Measurements from ENCODE around the gene MIEF1. TPM values are rescaled to one million over a fixed set of nuclear protein-coding genes. Genes with fewer than 3 reads are reported as not detected.
A peak's percentile ranks its signal among the peaks of the same experiment; 100 is the strongest.

Gene MIEF1
- polyA plus RNA-seq, 1 of the 3 experiments (the other 2 are of a cell fraction), result 7.5 TPM

DNA sequence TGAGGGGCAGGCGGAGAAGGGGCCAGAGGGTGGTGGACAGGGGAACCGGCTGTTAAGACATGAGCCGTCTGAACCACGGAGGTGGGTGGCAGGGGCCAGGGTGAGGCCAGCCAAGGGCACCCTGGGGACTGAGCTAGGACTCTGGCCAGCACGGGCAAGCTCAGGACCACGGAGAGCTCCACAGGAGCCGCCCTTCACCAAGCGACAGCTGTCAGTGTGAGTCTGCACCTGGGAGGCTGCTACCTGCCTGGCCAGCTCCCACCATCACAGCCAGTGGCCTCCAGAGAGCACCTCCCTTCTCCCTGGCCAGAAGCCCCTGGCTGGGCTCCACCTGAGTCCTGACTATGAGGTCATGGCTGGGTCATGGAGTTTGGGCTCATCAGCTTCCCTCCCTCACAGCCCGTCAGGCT lies 23.6 kb upstream of the MIEF1 start:
- 100% methylated on average over 1 of the region's 9 CpGs for WGBS (ENCODE audit: low lambda C conversion rate)
- Histone ChIP-seq H2AFZ (ENCODE audit: low read depth) (no peak overlapping the region), H3K79me2 (ENCODE audit: insufficient read depth) (no peaks in the 10 kb centered on the region), H3K27me3 (ENCODE audit: insufficient read depth) (no peaks in the 10 kb centered on the region), H4K20me1 (ENCODE audit: insufficient read depth) (no peaks in the 10 kb centered on the region), H3K36me3 (replicated peaks in 1 of 2; ENCODE audit: control insufficient read depth in 1 of 2, insufficient read depth in 2 of 2, low read length in 1 of 2) (no peaks in the 10 kb centered on the region), H3K9me3 (no peaks in the 10 kb centered on the region), H3K27ac (ENCODE audit: low read depth in 2 of 2, low read length in 1 of 2) (no peak overlapping the region), H3K4me1 (ENCODE audit: control insufficient read depth in 1 of 2, insufficient read depth in 2 of 2, low read depth in 1 of 2, low read length in 1 of 2) (peaks cover 0 to 26% of the 10 kb centered on the region in 2 experiments; a peak in 1 of 4 replicates), H3F3A (replicated peaks; ENCODE audit: insufficient read depth) (no peaks in the 10 kb centered on the region), H3K4me2 (no peak overlapping the region), H3K9ac (no peak overlapping the region), H3K4me3 (ENCODE audit: low read depth in 2 of 2, low read length in 1 of 2) (no peak overlapping the region), H3K9me2 (no peaks in the 10 kb centered on the region)
- POLR2A ChIA-PET, result no interaction called here
- DNase-seq, result no peak
- TF ChIP-seq, protein P1, sequence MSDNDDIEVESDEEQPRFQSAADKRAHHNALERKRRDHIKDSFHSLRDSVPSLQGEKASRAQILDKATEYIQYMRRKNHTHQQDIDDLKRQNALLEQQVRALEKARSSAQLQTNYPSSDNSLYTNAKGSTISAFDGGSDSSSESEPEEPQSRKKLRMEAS (IDR thresholded peaks at IDR 0.05; ENCODE audit: low read depth), result no peak
- TF ChIP-seq RAD21 (IDR thresholded peaks at IDR 0.05; ENCODE audit: low read length) (no peak), FOXJ3 (CRISPR knock-in tag; IDR thresholded peaks at IDR 0.05) (no peak), NFIC (IDR thresholded peaks at IDR 0.05; ENCODE audit: borderline replicate concordance) (no peak), EP300 (IDR thresholded peaks at IDR 0.05; ENCODE audit: borderline replicate concordance in 1 of 2, low read depth in 1 of 2, low read length in 1 of 2) (no peak)
- TF ChIP-seq, protein P2, sequence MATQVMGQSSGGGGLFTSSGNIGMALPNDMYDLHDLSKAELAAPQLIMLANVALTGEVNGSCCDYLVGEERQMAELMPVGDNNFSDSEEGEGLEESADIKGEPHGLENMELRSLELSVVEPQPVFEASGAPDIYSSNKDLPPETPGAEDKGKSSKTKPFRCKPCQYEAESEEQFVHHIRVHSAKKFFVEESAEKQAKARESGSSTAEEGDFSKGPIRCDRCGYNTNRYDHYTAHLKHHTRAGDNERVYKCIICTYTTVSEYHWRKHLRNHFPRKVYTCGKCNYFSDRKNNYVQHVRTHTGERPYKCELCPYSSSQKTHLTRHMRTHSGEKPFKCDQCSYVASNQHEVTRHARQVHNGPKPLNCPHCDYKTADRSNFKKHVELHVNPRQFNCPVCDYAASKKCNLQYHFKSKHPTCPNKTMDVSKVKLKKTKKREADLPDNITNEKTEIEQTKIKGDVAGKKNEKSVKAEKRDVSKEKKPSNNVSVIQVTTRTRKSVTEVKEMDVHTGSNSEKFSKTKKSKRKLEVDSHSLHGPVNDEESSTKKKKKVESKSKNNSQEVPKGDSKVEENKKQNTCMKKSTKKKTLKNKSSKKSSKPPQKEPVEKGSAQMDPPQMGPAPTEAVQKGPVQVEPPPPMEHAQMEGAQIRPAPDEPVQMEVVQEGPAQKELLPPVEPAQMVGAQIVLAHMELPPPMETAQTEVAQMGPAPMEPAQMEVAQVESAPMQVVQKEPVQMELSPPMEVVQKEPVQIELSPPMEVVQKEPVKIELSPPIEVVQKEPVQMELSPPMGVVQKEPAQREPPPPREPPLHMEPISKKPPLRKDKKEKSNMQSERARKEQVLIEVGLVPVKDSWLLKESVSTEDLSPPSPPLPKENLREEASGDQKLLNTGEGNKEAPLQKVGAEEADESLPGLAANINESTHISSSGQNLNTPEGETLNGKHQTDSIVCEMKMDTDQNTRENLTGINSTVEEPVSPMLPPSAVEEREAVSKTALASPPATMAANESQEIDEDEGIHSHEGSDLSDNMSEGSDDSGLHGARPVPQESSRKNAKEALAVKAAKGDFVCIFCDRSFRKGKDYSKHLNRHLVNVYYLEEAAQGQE (IDR thresholded peaks at IDR 0.05; ENCODE audit: low read depth, low read length), result peak; percentile 93
- CTCF ChIA-PET, result interaction anchor here (0.6 kb wide), 1 partner anchor 291 kb away, joined by 3 read pairs; no protein-coding TSS in a partner anchor

- Histone ChIP-seq H3K4me1 (ENCODE audit: control insufficient read depth in 1 of 2, insufficient read depth in 2 of 2, low read depth in 1 of 2, low read length in 1 of 2) (peaks cover 0 to 20% of the 10 kb centered on the region in 2 experiments; a peak in 1 of 4 replicates), H3K4me3 (ENCODE audit: low read depth in 2 of 2, low read length in 1 of 2) (no peak overlapping the region), H3K4me2 (no peak overlapping the region), H4K20me1 (ENCODE audit: insufficient read depth) (no peaks in the 10 kb centered on the region), H3K9me3 (no peaks in the 10 kb centered on the region), H3F3A (replicated peaks; ENCODE audit: insufficient read depth) (no peaks in the 10 kb centered on the region), H3K79me2 (ENCODE audit: insufficient read depth) (no peaks in the 10 kb centered on the region), H3K27me3 (ENCODE audit: insufficient read depth) (no peaks in the 10 kb centered on the region), H3K36me3 (replicated peaks in 1 of 2; ENCODE audit: control insufficient read depth in 1 of 2, insufficient read depth in 2 of 2, low read length in 1 of 2) (no peaks in the 10 kb centered on the region), H3K9ac (no peak overlapping the region), H3K27ac (ENCODE audit: low read depth in 2 of 2, low read length in 1 of 2) (no peak overlapping the region), H2AFZ (ENCODE audit: low read depth) (no peak overlapping the region), H3K9me2 (no peaks in the 10 kb centered on the region)
- no CpG with 5 or more reads among the region's 3 CpGs for WGBS (ENCODE audit: low lambda C conversion rate)
- ChIA-PET CTCF (no interaction called here), POLR2A (no interaction called here)
- no peak for TF ChIP-seq RAD21 (IDR thresholded peaks at IDR 0.05; ENCODE audit: low read length)
- TF ChIP-seq SIN3A (IDR thresholded peaks at IDR 0.05; ENCODE audit: borderline replicate concordance, low read depth, low read length), result no peak
- no peak for TF ChIP-seq FOXM1 (IDR thresholded peaks at IDR 0.05; ENCODE audit: low read depth)
- no peak for TF ChIP-seq EZH2phosphoT487 (IDR thresholded peaks at IDR 0.05; ENCODE audit: borderline replicate concordance, low read depth)
- TF ChIP-seq TEAD4 (IDR thresholded peaks at IDR 0.05; ENCODE audit: borderline replicate concordance, insufficient read depth), result no peak
- no peak for TF ChIP-seq RXRA (IDR thresholded peaks at IDR 0.05; ENCODE audit: borderline replicate concordance, low read depth)
- TF ChIP-seq USF2 (IDR thresholded peaks at IDR 0.05; ENCODE audit: borderline replicate concordance, low read depth, low read length), result no peak
- TF ChIP-seq RFX5 (IDR thresholded peaks at IDR 0.05; ENCODE audit: low read length), result no peak
- TF ChIP-seq, protein P3, sequence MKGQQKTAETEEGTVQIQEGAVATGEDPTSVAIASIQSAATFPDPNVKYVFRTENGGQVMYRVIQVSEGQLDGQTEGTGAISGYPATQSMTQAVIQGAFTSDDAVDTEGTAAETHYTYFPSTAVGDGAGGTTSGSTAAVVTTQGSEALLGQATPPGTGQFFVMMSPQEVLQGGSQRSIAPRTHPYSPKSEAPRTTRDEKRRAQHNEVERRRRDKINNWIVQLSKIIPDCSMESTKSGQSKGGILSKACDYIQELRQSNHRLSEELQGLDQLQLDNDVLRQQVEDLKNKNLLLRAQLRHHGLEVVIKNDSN (IDR thresholded peaks at IDR 0.05; ENCODE audit: borderline replicate concordance, low read depth), result no peak
- no peak for TF ChIP-seq CHD2 (IDR thresholded peaks at IDR 0.05; ENCODE audit: low read length, partially characterized antibody)
- TF ChIP-seq, protein P1 (IDR thresholded peaks at IDR 0.05; ENCODE audit: low read depth), result no peak
- TF ChIP-seq, protein P4, sequence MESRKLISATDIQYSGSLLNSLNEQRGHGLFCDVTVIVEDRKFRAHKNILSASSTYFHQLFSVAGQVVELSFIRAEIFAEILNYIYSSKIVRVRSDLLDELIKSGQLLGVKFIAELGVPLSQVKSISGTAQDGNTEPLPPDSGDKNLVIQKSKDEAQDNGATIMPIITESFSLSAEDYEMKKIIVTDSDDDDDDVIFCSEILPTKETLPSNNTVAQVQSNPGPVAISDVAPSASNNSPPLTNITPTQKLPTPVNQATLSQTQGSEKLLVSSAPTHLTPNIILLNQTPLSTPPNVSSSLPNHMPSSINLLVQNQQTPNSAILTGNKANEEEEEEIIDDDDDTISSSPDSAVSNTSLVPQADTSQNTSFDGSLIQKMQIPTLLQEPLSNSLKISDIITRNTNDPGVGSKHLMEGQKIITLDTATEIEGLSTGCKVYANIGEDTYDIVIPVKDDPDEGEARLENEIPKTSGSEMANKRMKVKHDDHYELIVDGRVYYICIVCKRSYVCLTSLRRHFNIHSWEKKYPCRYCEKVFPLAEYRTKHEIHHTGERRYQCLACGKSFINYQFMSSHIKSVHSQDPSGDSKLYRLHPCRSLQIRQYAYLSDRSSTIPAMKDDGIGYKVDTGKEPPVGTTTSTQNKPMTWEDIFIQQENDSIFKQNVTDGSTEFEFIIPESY (IDR thresholded peaks at IDR 0.05; ENCODE audit: borderline replicate concordance, low read depth), result no peak
- no peak for TF ChIP-seq ELF1 (IDR thresholded peaks at IDR 0.05)
- DNase-seq, result no peak
Measured at GRCh38 chr22:39479254-39479653, 22.8 kb upstream of the MIEF1 start.
